Astrocyte of the cerebellum (primary cell): ENCODE measurements around the gene LY6G6C.

ENCODE experiments used
- DNase-seq: peaks from one replicate; pipeline ENCODE4 v3.0.0-alpha.2; 2011; ENCODE audit warnings: low read depth
- H3K4me3 ChIP-seq: 2 replicates; pipeline ENCODE4 v1.5.1; 2011; ENCODE audit warnings: mild to moderate bottlenecking, low read depth, low read length, moderate library complexity
- in situ Hi-C: cut with HindIII; loops from 2 replicates; pipeline ENCODE4 v1.10.0; 2017; ENCODE audit warnings: low sequenced_read_pairs
- TF ChIP-seq, protein P1 (sequence below): IDR thresholded peaks from 2 replicates; pipeline ENCODE4 v1.5.1; 2012; ENCODE audit warnings: low read length, low read depth, moderate library complexity, mild to moderate bottlenecking; ENCODE audit errors: missing control alignments

Gene LY6G6C

DNA sequence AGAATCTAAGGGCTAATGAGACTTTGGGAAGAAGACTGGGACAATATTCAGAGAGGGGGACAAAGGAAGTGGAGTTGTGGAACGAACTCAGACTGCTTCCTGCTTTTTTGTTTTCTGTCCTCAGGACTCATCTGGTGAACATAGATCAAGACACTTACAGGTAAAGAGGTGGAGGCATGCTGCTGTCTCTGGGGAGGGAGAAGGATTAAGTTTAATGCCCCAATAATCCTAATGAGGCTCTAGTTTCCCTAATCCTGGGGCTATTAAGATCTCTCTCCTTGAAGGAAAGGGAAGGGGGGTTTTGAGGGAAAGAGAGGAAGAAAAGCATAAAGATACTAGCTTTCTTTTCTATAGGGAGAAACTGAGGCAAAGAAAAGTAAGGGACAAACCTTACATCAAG is 22.9 kb upstream of the LY6G6C start:
- TF ChIP-seq, protein P1, sequence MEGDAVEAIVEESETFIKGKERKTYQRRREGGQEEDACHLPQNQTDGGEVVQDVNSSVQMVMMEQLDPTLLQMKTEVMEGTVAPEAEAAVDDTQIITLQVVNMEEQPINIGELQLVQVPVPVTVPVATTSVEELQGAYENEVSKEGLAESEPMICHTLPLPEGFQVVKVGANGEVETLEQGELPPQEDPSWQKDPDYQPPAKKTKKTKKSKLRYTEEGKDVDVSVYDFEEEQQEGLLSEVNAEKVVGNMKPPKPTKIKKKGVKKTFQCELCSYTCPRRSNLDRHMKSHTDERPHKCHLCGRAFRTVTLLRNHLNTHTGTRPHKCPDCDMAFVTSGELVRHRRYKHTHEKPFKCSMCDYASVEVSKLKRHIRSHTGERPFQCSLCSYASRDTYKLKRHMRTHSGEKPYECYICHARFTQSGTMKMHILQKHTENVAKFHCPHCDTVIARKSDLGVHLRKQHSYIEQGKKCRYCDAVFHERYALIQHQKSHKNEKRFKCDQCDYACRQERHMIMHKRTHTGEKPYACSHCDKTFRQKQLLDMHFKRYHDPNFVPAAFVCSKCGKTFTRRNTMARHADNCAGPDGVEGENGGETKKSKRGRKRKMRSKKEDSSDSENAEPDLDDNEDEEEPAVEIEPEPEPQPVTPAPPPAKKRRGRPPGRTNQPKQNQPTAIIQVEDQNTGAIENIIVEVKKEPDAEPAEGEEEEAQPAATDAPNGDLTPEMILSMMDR: no peak
- H3K4me3 ChIP-seq: no peak overlapping the region
- in situ Hi-C loops: no loop called here
- DNase-seq: no peak

DNA sequence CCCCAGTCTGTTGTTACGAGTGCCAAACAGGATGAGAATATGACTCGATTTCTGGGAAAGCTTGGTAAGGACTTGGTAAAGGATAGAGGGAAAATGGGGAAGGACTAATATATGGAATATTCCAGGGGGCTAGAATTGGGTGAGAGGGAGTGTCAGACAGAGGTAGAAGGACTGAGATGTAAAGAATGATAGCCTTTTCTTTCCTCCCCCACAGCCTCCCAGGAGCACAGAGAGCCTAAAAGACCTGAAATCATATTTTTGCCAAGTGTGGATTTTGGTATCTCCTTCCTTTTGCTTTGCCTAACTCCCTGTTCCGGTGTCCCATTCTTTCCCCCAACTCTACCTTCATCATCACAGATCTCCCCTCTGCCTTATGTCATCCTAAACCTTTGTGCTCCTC is 21.3 kb upstream of the LY6G6C start:
- no peak overlapping the region for H3K4me3 ChIP-seq
- no peak for DNase-seq
- in situ Hi-C loops: no loop called here
- TF ChIP-seq, protein P1: no peak

DNA sequence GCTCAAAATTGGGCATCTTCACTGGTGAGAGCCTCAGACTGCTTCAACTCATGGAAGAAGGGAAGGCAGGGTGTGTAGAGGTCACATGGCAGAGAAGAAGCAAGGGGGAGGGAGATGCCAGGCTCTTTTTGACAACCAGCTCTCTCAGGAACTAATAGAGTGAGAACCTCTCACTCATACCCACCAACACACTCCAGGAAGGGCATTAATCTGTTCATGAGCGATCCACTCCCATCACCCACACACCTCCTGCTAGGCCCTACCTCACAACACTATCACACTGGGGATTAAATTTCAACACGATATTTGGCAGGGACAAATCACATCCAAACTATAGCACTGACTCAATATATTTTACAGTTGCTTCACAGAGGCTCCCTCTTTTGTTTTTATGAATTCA is 20.3 kb upstream of the LY6G6C start:
- no peak overlapping the region for H3K4me3 ChIP-seq
- DNase-seq: no peak
- in situ Hi-C loops: no loop called here
- TF ChIP-seq, protein P1: no peak

DNA sequence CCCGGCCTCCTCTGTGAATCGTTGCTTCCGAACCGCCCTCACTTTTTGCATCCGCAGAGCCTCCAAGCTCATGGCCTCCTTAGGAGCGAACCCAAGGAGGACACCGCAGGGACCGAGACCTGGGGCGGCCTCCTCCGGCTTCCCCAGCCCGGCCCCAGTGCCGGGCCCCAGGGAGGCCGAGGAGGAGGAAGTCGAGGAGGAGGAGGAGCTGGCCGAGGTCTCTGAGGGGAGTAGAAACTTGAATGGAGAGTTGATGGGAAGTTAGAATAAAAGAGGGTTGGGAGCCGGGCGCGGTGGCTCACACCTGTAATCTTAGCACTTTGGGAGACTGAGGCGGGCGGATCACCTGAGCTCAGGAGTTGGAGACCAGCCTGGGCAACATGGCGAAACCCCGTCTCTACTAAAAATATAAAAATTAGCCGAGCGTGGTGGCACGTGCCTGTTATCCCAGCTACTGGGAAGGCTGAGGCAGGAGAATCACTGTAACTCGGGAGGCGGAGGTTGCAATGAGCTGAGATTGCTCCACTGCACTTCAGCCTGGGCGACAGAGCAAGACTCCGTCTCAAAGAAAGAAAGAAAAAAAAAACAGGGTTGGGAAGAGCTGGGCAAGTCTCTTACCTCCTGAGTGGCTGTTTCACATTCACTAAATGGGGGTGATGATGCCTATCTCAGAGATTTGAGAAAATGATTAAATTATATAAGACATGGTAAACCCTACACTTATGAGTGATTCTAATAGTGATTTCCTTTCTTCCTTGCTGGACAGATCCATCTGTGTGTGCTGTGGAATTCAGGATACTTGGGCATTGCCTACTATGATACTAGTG is 19.1 kb upstream of the LY6G6C start:
- in situ Hi-C loops: no loop called here
- TF ChIP-seq, protein P1: no peak
- no peak for DNase-seq
- peak overlapping the region; percentile 55 for H3K4me3 ChIP-seq

DNA sequence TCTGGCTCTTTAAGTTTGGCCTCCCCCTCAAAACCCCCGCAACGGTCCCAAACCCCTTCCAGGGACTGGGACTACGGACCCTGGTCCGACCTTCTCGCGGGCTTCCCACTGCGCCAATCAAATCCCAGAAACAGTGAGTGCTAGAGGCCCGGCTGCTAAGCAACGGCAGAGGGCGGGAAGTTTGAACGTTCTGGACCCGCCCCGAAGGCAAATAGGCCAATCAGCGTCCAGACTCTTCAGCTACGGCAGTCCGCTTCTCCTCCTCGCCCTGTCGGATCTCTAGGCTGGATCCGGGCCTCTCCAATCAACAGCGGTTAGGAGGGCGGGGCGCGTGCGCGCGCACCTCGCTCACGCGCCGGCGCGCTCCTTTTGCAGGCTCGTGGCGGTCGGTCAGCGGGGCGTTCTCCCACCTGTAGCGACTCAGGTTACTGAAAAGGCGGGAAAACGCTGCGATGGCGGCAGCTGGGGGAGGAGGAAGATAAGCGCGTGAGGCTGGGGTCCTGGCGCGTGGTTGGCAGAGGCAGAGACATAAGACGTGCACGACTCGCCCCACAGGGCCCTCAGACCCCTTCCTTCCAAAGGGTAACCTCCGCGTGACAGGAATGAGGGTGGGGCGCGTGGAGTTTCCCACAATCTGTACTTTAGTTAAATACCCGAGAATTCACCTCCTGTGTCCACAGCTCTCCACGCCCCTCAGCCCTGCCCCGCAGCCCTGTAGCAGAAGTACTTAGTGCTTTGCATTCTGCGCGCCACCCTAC is 18.3 kb upstream of the LY6G6C start, which contains the start of gene MSH5:
Gene MSH5, plus strand, starts transcription at position 367 of the 758 bp plus-strand sequence. CDS start 462 bp downstream, outside the sequence.
- TF ChIP-seq, protein P1: no peak
- DNase-seq: peak; percentile 96
- peak within 1 kb of the TSS; percentile 55 for H3K4me3 ChIP-seq
- in situ Hi-C loops: no loop called here

DNA sequence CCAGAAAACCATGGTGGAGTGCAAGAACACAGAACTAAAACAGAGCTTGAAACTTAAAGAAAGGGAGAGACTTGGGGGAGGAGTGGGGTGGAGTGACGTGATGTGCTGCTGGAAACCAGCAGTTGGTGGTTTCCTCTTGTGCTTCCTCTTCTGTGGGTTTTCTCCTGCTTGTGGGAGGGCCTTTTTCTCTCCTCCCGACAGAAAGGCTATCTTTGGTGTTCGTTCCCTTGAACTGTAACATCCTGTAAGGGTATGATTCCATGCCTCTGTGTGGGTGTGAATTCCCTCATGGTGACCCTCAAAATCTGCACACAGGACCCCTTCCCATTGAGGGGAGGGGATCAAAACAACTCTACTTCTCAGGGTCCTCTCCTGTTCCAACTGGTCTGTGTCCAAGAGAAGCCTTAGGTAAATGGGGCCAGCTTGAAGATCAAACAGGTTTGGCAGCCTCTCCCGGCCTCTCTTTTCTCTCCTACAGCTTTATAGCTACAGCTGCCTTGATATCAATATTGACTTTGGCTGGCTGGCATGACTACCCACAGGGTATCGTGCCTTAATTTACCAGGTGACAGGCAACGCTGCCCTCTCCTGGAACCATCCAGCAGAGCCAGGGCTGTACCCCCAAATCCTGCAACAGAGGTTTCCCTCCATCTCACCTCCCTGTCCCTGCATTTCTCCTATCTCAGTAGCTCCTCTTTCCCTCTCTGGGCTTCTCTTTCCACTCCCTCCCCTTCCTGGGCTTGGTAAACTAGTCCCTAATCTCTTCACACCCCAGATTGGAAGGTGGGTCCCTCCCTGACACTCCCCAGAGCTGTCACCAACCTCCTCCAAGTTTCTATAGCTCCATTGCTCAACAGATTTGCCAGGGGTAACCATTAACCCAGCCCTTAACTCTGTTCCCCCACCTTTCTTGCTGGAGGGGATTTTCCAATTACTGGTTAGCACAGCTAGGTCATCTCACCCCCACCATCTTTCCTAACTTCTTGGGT is 16.7 kb upstream of the LY6G6C start:
- H3K4me3 ChIP-seq: peak overlapping the region; percentile 5
- DNase-seq: peak; percentile 65
- in situ Hi-C loops: no loop called here
- TF ChIP-seq, protein P1: peak; percentile 30
